H9 (cell line): ENCODE data around the gene IGF1. TPM values are rescaled to one million over a fixed set of nuclear protein-coding genes. Genes with fewer than 3 reads are reported as not detected.

Experiments used
- DNase-seq: peaks from one replicate; pipeline ENCODE4 v3.0.0-alpha.2; 2017
- H2AFZ ChIP-seq: one replicate; pipeline ENCODE4 v1.6.1; 2013; ENCODE audit warnings: mild to moderate bottlenecking, low read length, control low read depth, moderate library complexity
- H2AK5ac ChIP-seq: 2 replicates; pipeline ENCODE4 v1.6.1; 2013; ENCODE audit warnings: low read length, control low read depth, mixed read lengths; ENCODE audit not compliant: insufficient read length
- H2BK120ac ChIP-seq: one replicate; pipeline ENCODE4 v1.6.1; 2013; ENCODE audit warnings: low read depth, mild to moderate bottlenecking, low read length, control low read depth, inconsistent platforms; ENCODE audit not compliant: poor library complexity, severe bottlenecking
- H2BK12ac ChIP-seq: 2 replicates; pipeline ENCODE4 v1.6.1; 2013; ENCODE audit warnings: low read length, control low read depth, mixed read lengths, low read depth; ENCODE audit not compliant: insufficient read length
- H2BK15ac ChIP-seq: 2 replicates; pipeline ENCODE4 v1.6.1; 2013; ENCODE audit warnings: low read depth, low read length, control low read depth
- H2BK20ac ChIP-seq: one replicate; pipeline ENCODE4 v1.6.1; 2013; ENCODE audit warnings: low read depth, mild to moderate bottlenecking, low read length, control low read depth, inconsistent platforms; ENCODE audit not compliant: poor library complexity, severe bottlenecking
- H2BK5ac ChIP-seq: 2 replicates; pipeline ENCODE4 v1.6.1; 2013; ENCODE audit warnings: low read length, control low read depth, mixed read lengths; ENCODE audit not compliant: insufficient read length
- H3K14ac ChIP-seq: 2 replicates; pipeline ENCODE4 v1.6.1; 2013; ENCODE audit warnings: low read length, control low read depth; ENCODE audit not compliant: insufficient read depth
- H3K18ac ChIP-seq: 2 replicates; pipeline ENCODE4 v1.6.1; 2013; ENCODE audit warnings: low read depth, mild to moderate bottlenecking, mixed read lengths, low read length, control low read depth; ENCODE audit not compliant: insufficient read length
- H3K23ac ChIP-seq: 2 replicates; pipeline ENCODE4 v1.6.1; 2013; ENCODE audit warnings: low read length, control low read depth, mixed read lengths, low read depth; ENCODE audit not compliant: insufficient read length
- H3K23me2 ChIP-seq: 2 replicates; pipeline ENCODE4 v1.6.1; 2013; ENCODE audit warnings: low read depth, mild to moderate bottlenecking, mixed read lengths, low read length, control low read depth; ENCODE audit not compliant: insufficient read length, poor library complexity, severe bottlenecking
- H3K27ac ChIP-seq: 2 replicates; pipeline ENCODE4 v1.5.1; 2013; ENCODE audit warnings: low read length, control low read depth, mixed read lengths, low read depth; ENCODE audit not compliant: insufficient read length
- H3K27me3 ChIP-seq: 2 replicates; pipeline ENCODE4 v1.6.1; 2013; ENCODE audit warnings: low read length, control low read depth, inconsistent platforms; ENCODE audit not compliant: insufficient read depth
- H3K4ac ChIP-seq: 2 replicates; pipeline ENCODE4 v1.6.1; 2013; ENCODE audit warnings: low read depth, mild to moderate bottlenecking, control low read depth, inconsistent platforms, low read length, moderate library complexity
- H3K4me1 ChIP-seq: 2 replicates; pipeline ENCODE4 v1.6.1; 2013; ENCODE audit warnings: low read length, control low read depth, inconsistent platforms; ENCODE audit not compliant: insufficient read depth
- H3K4me2 ChIP-seq: 2 replicates; pipeline ENCODE4 v1.6.1; 2013; ENCODE audit warnings: low read length, control low read depth, mixed read lengths; ENCODE audit not compliant: insufficient read length, insufficient read depth
- H3K56ac ChIP-seq: 2 replicates; pipeline ENCODE4 v1.6.1; 2013; ENCODE audit warnings: low read depth, mild to moderate bottlenecking, mixed read lengths, low read length, control low read depth; ENCODE audit not compliant: insufficient read length
- H3K79me1 ChIP-seq: 2 replicates; pipeline ENCODE4 v1.6.1; 2013; ENCODE audit warnings: low read depth, mild to moderate bottlenecking, moderate library complexity, low read length, control low read depth, inconsistent platforms; ENCODE audit not compliant: insufficient read depth, poor library complexity, severe bottlenecking
- H3K79me2 ChIP-seq: 2 replicates; pipeline ENCODE4 v1.6.1; 2013; ENCODE audit warnings: low read length, control low read depth, inconsistent platforms; ENCODE audit not compliant: insufficient read depth
- H3K9ac ChIP-seq: 2 replicates; pipeline ENCODE4 v1.6.1; 2013; ENCODE audit warnings: low read length, control low read depth, mixed read lengths; ENCODE audit not compliant: insufficient read length; ENCODE audit errors: extremely low read depth
- H3K9me3 ChIP-seq: one replicate; pipeline ENCODE4 v1.6.1; 2013; ENCODE audit warnings: low read depth, low read length, inconsistent platforms; ENCODE audit not compliant: control insufficient read depth
- H3T11ph ChIP-seq: one replicate; pipeline ENCODE4 v1.6.1; 2013; ENCODE audit warnings: mild to moderate bottlenecking, low read length, control low read depth, inconsistent platforms
- H4K20me1 ChIP-seq: one replicate; pipeline ENCODE4 v1.6.1; 2013; ENCODE audit not compliant: control insufficient read depth, insufficient read length, insufficient read depth
- H4K5ac ChIP-seq: 2 replicates; pipeline ENCODE4 v1.6.1; 2013; ENCODE audit warnings: low read depth, mild to moderate bottlenecking, mixed read lengths, low read length, control low read depth; ENCODE audit not compliant: insufficient read length
- H4K8ac ChIP-seq: replicated peaks from 2 replicates; pipeline ENCODE4 v1.6.1; 2013; ENCODE audit warnings: low read length, control low read depth, mixed read lengths, low read depth; ENCODE audit not compliant: insufficient read length
- H4K91ac ChIP-seq: 2 replicates; pipeline ENCODE4 v1.6.1; 2013; ENCODE audit warnings: low read depth, mild to moderate bottlenecking, moderate library complexity, mixed read lengths, low read length, control low read depth; ENCODE audit not compliant: insufficient read length
- H3K27ac Mint-ChIP-seq, 3 experiments: 2 replicates in 2 of 3; 3 replicates in 1 of 3; pipeline ENCODE4 v1.8.0; 2020 to 2021; ENCODE audit warnings: mixed read lengths in 3 of 3, mild to moderate bottlenecking in 1 of 3, moderate library complexity in 1 of 3
- H3K27me3 Mint-ChIP-seq: 2 replicates; pipeline ENCODE4 v1.8.0; 2021; ENCODE audit warnings: low read depth, mild to moderate bottlenecking, moderate library complexity, mixed read lengths
- H3K36me3 Mint-ChIP-seq, 3 experiments: 2 replicates in 2 of 3; 3 replicates in 1 of 3; pipeline ENCODE4 v1.8.0; 2020 to 2021; ENCODE audit warnings: low read depth in 3 of 3, mixed read lengths in 3 of 3; ENCODE audit not compliant: insufficient read depth in 1 of 3
- H3K4me1 Mint-ChIP-seq, 2 experiments: 2 replicates each; pipeline ENCODE4 v1.8.0; 2020; ENCODE audit warnings: mixed read lengths in 2 of 2
- H3K4me3 Mint-ChIP-seq, 2 experiments: 2 replicates in 1 of 2; 3 replicates in 1 of 2; pipeline ENCODE4 v1.8.0; 2020 to 2021; ENCODE audit warnings: mild to moderate bottlenecking in 2 of 2, mixed read lengths in 2 of 2, moderate library complexity in 1 of 2
- H3K9me3 Mint-ChIP-seq, 2 experiments: 2 replicates in 1 of 2; 3 replicates in 1 of 2; pipeline ENCODE4 v1.8.0; 2020; ENCODE audit warnings: mild to moderate bottlenecking in 2 of 2, mixed read lengths in 2 of 2, moderate library complexity in 1 of 2
- WGBS: extraction: QIAGEN DNeasy Blood & Tissue Kit; methylation state at CpG from one replicate; pipeline ENCODE4 v1.1.7; 2013; ENCODE audit warnings: missing lambda C conversion rate, low lambda C conversion rate, mixed read lengths; ENCODE audit not compliant: insufficient read length; ENCODE audit errors: extremely low coverage; 5-methylcytosine and 5-hydroxymethylcytosine counted together
- total RNA-seq: library from RNA; stranded (reverse); gene quantifications from 2 replicates; pipeline ENCODE4 v1.2.1, GENCODE V29; 2021
- TF ChIP-seq, protein P1 (sequence below): fragments of 200-600 bp; sonication (generic); conservative IDR thresholded peaks from 3 replicates; pipeline ENCODE4 v1.8.0; 2021; ENCODE audit warnings: antibody characterized with exemption, mild to moderate bottlenecking

IGF1 gene
- total RNA-seq, 1 experiment from 2014 or later, result not detected

DNA sequence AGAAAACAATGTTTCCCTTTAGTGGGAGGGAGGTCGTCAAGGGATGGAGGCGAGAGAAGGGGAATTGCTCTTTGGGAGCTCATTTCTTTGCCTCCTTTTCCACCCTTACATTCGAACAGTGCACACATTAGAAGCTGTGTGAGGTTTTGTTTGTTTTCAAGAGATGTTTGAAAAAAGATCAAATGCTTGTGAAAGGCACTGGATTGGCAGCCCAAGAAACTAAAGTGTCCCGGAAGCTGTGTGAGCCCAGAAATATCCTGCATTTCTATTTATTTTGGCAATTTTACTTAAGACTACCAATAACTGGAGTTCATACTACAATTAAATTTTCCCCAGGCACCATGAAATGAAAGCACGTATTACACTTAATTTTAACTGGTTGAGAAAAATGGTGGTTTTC, 67.0 kb downstream of the IGF1 start:
- Mint-ChIP-seq H3K27me3 (no peaks in the 10 kb centered on the region; the same call in 1 of the 2 replicates), H3K4me1 (no peaks in the 10 kb centered on the region; a peak in 1 of 4 replicates), H3K9me3 (no peaks in the 10 kb centered on the region), H3K4me3 (no peak overlapping the region), H3K36me3 (no peaks in the 10 kb centered on the region; a peak in 1 of 7 replicates), H3K27ac (no peak overlapping the region)
- Histone ChIP-seq H3K18ac (no peak overlapping the region), H3T11ph (no peak overlapping the region), H2BK15ac (no peak overlapping the region), H3K79me2 (no peaks in the 10 kb centered on the region), H3K4ac (no peak overlapping the region), H3K14ac (no peak overlapping the region), H3K27me3 (no peaks in the 10 kb centered on the region), H4K5ac (no peak overlapping the region), H3K4me1 (no peaks in the 10 kb centered on the region), H2BK120ac (no peak overlapping the region), H3K9me3 (no peaks in the 10 kb centered on the region), H3K79me1 (no peaks in the 10 kb centered on the region), H3K23me2 (no peaks in the 10 kb centered on the region), H4K91ac (no peak overlapping the region), H2BK20ac (no peak overlapping the region), H2BK12ac (no peak overlapping the region), H2AK5ac (no peak overlapping the region), H3K9ac (no peak overlapping the region), H3K4me2 (no peak overlapping the region), H2AFZ (no peak overlapping the region), H4K20me1 (no peaks in the 10 kb centered on the region), H3K56ac (no peak overlapping the region), H3K23ac (no peak overlapping the region), H2BK5ac (no peak overlapping the region), H4K8ac (no peak overlapping the region), H3K27ac (no peak overlapping the region)
- no peak for DNase-seq
- no CpG with 5 or more reads among the region's 5 CpGs for WGBS
- TF ChIP-seq, protein P1, sequence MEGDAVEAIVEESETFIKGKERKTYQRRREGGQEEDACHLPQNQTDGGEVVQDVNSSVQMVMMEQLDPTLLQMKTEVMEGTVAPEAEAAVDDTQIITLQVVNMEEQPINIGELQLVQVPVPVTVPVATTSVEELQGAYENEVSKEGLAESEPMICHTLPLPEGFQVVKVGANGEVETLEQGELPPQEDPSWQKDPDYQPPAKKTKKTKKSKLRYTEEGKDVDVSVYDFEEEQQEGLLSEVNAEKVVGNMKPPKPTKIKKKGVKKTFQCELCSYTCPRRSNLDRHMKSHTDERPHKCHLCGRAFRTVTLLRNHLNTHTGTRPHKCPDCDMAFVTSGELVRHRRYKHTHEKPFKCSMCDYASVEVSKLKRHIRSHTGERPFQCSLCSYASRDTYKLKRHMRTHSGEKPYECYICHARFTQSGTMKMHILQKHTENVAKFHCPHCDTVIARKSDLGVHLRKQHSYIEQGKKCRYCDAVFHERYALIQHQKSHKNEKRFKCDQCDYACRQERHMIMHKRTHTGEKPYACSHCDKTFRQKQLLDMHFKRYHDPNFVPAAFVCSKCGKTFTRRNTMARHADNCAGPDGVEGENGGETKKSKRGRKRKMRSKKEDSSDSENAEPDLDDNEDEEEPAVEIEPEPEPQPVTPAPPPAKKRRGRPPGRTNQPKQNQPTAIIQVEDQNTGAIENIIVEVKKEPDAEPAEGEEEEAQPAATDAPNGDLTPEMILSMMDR, result no peak
